Fibroblast of lung (primary cell): Measurements from ENCODE around the gene TASP1.

Experiments
- EZH2 ChIP-seq: IDR thresholded peaks from 2 replicates; pipeline ENCODE4 v1.5.1; 2012; ENCODE audit warnings: low read length, control low read depth, mild to moderate bottlenecking; ENCODE audit errors: missing control alignments
- TF ChIP-seq, protein P1 (sequence below), 2 donors: IDR thresholded peaks in 1 of 2; conservative IDR thresholded peaks in 1 of 2; 1 replicate in 1 of 2; 2 replicates in 1 of 2; pipeline ENCODE4 v1.5.1; 2011 to 2012; ENCODE audit warnings: low read length in 2 of 2, control low read depth in 1 of 2, inconsistent platforms in 1 of 2, low read depth in 1 of 2, mild to moderate bottlenecking in 1 of 2

DNA sequence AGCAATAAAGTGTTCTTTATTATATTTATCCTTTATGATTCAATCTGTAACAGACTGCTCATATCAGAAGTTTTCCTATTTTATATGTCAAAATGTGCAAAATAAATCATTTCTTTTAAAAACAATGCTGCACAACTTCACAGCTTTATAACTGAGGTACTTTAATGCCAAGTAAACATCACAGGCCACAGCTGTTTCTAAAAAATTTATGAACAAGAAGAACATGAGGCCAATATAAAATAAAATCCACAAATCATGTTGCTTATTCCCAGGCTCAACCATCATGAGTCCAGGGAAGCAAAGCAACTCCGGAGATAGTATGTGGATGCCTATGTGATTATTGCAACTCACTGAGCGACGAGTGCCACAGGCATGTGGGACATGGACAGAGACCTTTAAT is 222.2 kb downstream of the TASP1 start:
- TF ChIP-seq, protein P1, sequence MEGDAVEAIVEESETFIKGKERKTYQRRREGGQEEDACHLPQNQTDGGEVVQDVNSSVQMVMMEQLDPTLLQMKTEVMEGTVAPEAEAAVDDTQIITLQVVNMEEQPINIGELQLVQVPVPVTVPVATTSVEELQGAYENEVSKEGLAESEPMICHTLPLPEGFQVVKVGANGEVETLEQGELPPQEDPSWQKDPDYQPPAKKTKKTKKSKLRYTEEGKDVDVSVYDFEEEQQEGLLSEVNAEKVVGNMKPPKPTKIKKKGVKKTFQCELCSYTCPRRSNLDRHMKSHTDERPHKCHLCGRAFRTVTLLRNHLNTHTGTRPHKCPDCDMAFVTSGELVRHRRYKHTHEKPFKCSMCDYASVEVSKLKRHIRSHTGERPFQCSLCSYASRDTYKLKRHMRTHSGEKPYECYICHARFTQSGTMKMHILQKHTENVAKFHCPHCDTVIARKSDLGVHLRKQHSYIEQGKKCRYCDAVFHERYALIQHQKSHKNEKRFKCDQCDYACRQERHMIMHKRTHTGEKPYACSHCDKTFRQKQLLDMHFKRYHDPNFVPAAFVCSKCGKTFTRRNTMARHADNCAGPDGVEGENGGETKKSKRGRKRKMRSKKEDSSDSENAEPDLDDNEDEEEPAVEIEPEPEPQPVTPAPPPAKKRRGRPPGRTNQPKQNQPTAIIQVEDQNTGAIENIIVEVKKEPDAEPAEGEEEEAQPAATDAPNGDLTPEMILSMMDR (conservative IDR thresholded peaks at IDR 0.05 in 1 of 2, IDR thresholded peaks at IDR 0.05 in 1 of 2; ENCODE audit: low read depth in 1 of 2, low read length in 2 of 2) = no peak
- no peak for TF ChIP-seq EZH2
